GM12875 (cell line): ENCODE measurements around the gene PLEKHG4.

Experiments used
- H3K4me3 ChIP-seq: one replicate; pipeline ENCODE4 v1.5.1; 2011; ENCODE audit warnings: low read depth, low read length, control low read depth
- TF ChIP-seq, protein P1 (sequence below): IDR thresholded peaks from 2 replicates; pipeline ENCODE4 v1.5.1; 2011; ENCODE audit warnings: low read depth, mild to moderate bottlenecking, control low read depth, inconsistent platforms, low read length, moderate library complexity, borderline replicate concordance; ENCODE audit not compliant: insufficient read depth

PLEKHG4 gene

DNA sequence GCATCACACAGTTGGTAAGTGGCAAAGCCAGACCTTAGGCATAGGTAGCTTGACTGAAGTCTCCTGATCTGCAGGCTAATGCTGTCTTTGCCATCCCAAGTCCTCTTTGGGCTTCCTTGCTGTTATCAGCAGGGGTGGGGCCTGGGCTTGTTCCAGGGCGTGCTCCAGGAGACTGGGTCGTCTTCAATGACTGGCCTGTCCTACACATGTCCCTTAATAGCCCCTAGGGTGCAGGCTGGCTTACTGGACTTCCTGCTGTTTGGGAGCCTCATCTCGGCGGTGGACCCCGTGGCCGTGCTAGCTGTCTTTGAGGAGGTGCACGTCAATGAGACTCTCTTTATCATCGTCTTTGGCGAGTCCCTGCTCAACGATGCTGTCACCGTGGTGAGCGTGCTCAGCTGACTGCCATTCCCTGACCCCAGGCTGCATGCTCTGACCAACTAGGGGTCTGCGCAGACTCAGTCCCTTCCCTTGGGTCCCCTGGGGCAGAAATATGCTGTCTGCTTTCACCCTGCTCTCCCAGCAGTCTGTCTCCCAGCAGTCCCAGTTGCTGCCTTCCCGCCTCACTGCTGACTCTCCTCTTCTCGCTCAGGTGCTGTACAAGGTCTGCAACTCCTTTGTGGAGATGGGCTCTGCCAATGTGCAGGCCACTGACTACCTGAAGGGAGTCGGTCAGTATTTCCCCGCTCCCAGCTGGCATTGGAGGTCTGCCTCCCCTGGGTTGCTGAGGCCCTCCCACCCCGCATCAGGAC lies 24.4 kb upstream of the PLEKHG4 start:
- TF ChIP-seq, protein P1, sequence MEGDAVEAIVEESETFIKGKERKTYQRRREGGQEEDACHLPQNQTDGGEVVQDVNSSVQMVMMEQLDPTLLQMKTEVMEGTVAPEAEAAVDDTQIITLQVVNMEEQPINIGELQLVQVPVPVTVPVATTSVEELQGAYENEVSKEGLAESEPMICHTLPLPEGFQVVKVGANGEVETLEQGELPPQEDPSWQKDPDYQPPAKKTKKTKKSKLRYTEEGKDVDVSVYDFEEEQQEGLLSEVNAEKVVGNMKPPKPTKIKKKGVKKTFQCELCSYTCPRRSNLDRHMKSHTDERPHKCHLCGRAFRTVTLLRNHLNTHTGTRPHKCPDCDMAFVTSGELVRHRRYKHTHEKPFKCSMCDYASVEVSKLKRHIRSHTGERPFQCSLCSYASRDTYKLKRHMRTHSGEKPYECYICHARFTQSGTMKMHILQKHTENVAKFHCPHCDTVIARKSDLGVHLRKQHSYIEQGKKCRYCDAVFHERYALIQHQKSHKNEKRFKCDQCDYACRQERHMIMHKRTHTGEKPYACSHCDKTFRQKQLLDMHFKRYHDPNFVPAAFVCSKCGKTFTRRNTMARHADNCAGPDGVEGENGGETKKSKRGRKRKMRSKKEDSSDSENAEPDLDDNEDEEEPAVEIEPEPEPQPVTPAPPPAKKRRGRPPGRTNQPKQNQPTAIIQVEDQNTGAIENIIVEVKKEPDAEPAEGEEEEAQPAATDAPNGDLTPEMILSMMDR: no peak
- H3K4me3 ChIP-seq: no peak overlapping the region

- TF ChIP-seq, protein P1: no peak
- H3K4me3 ChIP-seq: no peak overlapping the region
These were observed 23.6 kb upstream of the PLEKHG4 start for GRCh38 chr16:67255553-67256221.

- TF ChIP-seq, protein P1: no peak
- H3K4me3 ChIP-seq: no peak overlapping the region
These were observed 22.6 kb upstream of the PLEKHG4 start for GRCh38 chr16:67256701-67257230.

- H3K4me3 ChIP-seq: no peak overlapping the region
- TF ChIP-seq, protein P1: no peak
These were observed 21.7 kb upstream of the PLEKHG4 start for GRCh38 chr16:67257486-67258160.

GRCh38 chr16:67258161-67258835 lies 21.0 kb upstream of the PLEKHG4 start:
- no peak overlapping the region for H3K4me3 ChIP-seq
- TF ChIP-seq, protein P1: no peak

GRCh38 chr16:67259705-67260104 lies 19.6 kb upstream of the PLEKHG4 start:
- TF ChIP-seq, protein P1: no peak
- H3K4me3 ChIP-seq: no peak overlapping the region
